GM19240 (cell line): ENCODE data around the gene ALPK1.
A peak's percentile ranks its signal among the peaks of the same experiment; 100 is the strongest.
"Not testable (repeated sequence)": the region's sequence is repeated elsewhere in the genome, so short reads cannot be mapped to it uniquely, and the experiment has no call there.

Experiments used
- DNase-seq: peaks from one replicate; pipeline ENCODE4 v3.0.0; 2011; ENCODE audit warnings: low spot score; ENCODE audit not compliant: insufficient read length

Gene ALPK1

GRCh38 chr4:112284166-112284565 lies 13.0 kb upstream of the ALPK1 start:
- DNase-seq: no peak

- no peak for DNase-seq
Observed at GRCh38 chr4:112284662-112285411, 12.3 kb upstream of the ALPK1 start.

- no peak for DNase-seq
Observed at GRCh38 chr4:112287258-112287989, 9.7 kb upstream of the ALPK1 start.

- DNase-seq: no peak
Observed at GRCh38 chr4:112288455-112288854, 8.7 kb upstream of the ALPK1 start.

- DNase-seq: no peak
Observed at GRCh38 chr4:112289407-112290253, 7.5 kb upstream of the ALPK1 start.

GRCh38 chr4:112290341-112290740 lies 6.8 kb upstream of the ALPK1 start:
- no peak for DNase-seq

GRCh38 chr4:112299721-112300120 lies 2.6 kb downstream of the ALPK1 start:
- no peak for DNase-seq

GRCh38 chr4:112302320-112303274 lies 5.4 kb downstream of the ALPK1 start:
- no peak for DNase-seq

GRCh38 chr4:112305477-112305876 lies 8.3 kb downstream of the ALPK1 start:
- not testable (repeated sequence) for DNase-seq

- DNase-seq: not testable (repeated sequence)
Observed at GRCh38 chr4:112309263-112309791, 12.2 kb downstream of the ALPK1 start.

- no peak for DNase-seq
Observed at GRCh38 chr4:112311516-112311915, 14.3 kb downstream of the ALPK1 start.

- peak; percentile 35 for DNase-seq
Observed at GRCh38 chr4:112312610-112313239, 15.6 kb downstream of the ALPK1 start.

GRCh38 chr4:112315446-112315845 lies 18.3 kb downstream of the ALPK1 start:
- no peak for DNase-seq

- no peak for DNase-seq
Observed at GRCh38 chr4:112316360-112316759, 19.2 kb downstream of the ALPK1 start.

GRCh38 chr4:112318239-112319142 lies 21.3 kb downstream of the ALPK1 start:
- no peak for DNase-seq

- DNase-seq: no peak
Observed at GRCh38 chr4:112321776-112322684, 24.9 kb downstream of the ALPK1 start.

- DNase-seq: no peak
Observed at GRCh38 chr4:112322866-112323265, 25.7 kb downstream of the ALPK1 start.

- no peak for DNase-seq
Observed at GRCh38 chr4:112325530-112325929, 28.4 kb downstream of the ALPK1 start.
